GM12874 (cell line): ENCODE measurements around the gene HOXB1.

Source experiments
- TF ChIP-seq, protein P1 (sequence below): IDR thresholded peaks from 2 replicates; pipeline ENCODE4 v1.5.1; 2011; ENCODE audit warnings: low read depth, mild to moderate bottlenecking, control low read depth, low read length, moderate library complexity; ENCODE audit not compliant: insufficient read depth

Gene HOXB1

DNA sequence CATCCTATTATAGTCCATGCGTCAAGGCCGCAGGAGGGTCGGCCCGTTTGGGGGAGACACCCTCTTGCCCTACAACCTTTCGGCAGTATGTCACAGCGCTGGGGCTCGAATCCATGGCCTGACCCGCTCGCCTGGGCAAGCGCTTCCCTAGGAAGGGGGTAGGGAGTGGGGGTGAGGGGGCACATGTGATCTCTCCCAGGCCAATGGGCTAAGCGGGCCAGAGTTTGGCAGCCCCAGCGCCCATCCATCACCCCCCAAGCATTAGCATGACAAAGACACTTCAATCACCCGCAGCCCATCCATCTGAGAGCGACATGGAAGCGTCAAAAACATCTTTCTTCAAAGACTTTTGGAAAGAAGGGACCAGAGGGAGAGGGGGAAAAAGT is at the start of gene HOXB1:
TSS of gene HOXB1 (minus strand) at position 125 of the 386 bp plus-strand sequence. CDS start at position 18, 107 bp downstream.
- TF ChIP-seq, protein P1, sequence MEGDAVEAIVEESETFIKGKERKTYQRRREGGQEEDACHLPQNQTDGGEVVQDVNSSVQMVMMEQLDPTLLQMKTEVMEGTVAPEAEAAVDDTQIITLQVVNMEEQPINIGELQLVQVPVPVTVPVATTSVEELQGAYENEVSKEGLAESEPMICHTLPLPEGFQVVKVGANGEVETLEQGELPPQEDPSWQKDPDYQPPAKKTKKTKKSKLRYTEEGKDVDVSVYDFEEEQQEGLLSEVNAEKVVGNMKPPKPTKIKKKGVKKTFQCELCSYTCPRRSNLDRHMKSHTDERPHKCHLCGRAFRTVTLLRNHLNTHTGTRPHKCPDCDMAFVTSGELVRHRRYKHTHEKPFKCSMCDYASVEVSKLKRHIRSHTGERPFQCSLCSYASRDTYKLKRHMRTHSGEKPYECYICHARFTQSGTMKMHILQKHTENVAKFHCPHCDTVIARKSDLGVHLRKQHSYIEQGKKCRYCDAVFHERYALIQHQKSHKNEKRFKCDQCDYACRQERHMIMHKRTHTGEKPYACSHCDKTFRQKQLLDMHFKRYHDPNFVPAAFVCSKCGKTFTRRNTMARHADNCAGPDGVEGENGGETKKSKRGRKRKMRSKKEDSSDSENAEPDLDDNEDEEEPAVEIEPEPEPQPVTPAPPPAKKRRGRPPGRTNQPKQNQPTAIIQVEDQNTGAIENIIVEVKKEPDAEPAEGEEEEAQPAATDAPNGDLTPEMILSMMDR, result no peak

DNA sequence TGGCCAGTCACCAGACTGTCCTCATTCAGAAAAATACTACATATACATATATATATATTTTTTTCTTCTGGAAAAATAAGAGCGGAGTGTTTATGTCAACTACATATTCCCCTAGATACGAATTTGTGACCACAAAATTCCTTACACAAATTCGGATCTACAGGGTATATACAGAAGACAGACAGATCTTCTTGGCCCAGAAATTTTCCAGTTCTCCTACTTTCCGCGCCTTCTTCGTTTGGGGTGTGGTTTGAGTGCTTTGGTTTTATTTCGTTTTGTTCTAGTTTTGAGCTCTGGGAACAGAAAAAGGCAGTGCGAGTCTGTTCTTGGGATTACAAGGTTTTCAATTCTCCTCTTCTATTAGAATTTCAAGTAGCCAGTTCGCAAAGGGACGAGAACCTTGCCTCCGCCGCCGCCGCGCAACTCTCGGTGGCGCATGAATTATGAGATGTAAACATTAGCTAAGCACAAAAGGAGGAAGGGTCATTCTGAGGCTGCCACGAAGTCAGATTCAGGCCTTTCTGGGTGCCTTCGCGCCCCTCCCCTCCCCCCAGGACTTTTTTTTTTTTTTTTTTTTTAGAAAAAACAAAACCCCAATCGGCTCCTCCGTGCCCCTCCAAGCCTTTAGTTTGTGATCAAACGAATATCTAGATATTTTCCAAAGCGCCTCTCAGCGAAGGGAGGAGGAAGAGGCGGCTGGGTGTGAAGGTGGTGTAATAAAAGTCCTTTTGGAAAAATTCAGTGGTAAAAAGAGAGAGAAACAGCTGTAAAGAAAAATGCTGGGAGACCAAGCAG is 49.1 kb upstream of the HOXB1 start:
- TF ChIP-seq, protein P1, result no peak

DNA sequence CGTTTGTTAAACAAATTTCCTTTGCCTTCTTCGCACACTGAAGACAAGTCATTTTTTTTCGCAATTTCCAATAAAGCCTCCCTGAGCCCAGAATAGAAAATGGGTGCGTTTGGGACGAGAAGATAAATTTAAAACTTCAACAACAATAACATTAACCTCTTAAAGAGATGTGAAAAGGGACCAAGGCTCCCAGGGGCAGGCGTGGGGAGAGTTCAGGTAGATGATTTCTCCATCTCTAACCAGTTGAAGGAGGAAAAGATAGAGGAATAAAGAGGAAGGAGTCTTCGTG is 48.6 kb upstream of the HOXB1 start:
- TF ChIP-seq, protein P1, result no peak

DNA sequence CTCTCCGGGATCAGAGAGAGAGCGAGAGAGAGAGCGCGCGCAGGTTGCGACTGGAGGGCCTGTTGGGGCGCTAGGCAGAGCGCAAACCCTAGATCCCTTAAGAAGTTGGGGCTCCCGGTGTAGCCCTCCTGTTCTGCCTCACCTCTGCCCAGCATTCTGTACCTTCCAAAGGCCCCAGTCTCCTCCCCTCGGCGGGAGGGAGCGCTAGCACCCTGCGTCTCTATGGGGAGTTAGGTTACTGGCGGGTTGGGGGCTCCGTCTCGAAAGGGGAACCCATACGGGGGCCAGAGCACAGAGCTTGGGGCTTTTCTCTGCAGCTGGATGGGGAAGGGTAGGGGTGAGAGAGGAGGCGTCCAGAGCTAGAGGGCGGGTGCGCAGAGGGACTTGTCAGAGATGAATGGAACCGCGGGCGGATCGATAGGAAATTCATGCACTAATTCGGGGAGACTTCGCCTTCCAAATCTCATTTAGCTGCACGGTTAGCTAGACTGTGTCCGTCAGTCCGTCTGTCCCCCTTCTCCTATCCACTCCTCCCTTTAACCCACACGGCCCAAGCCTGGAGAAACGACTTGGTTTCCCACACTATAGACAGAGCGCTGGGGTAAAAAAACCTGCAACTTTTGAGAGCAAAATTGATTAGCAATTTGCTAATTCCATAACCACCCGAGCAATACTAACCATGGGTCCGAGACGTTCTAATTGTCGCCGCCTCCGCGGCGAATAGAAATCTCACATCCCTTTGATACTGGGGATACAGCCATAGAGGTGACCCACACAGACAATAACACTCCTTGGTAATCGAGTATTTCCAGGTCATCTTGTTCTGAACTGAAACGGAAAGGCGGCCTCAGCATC is 48.0 kb upstream of the HOXB1 start:
- TF ChIP-seq, protein P1, result no peak

DNA sequence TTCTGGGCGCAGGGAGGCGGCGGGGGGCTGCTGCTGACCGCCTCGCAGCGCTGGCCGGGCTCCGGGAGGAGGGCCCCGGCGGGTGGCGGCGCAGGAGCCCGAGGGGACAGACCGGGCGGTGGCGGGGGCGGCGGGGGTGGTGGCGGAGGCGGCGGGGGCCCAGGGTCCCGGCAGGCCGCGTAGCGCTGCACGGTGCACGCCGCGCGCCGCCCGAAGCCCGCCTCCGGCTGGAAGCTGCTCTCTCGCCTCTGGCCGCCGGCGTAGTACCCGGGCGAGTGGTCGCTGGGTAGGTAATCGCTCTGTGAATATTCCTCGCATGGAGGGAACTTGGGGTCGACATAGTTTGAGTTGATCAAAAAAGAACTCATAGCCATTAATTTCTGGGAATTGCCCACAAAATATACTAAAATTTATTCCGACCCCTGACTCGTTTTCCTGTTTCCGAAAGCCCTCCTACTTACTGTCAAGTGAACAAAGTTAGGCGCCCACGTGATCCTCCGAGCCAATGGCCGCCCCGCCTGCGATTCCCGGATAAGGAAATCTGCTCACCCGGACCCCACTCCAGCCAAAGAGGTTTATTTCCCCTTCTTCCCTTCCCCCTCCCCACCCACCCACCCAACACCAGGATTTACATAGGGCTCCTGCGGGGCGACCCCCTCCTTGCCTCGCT is 47.3 kb upstream of the HOXB1 start, which contains the start of gene HOXB4:
TSS of gene HOXB4 (minus strand) at position 405 of the 670 bp plus-strand sequence. CDS start at position 374, 31 bp downstream.
- TF ChIP-seq, protein P1, result no peak

DNA sequence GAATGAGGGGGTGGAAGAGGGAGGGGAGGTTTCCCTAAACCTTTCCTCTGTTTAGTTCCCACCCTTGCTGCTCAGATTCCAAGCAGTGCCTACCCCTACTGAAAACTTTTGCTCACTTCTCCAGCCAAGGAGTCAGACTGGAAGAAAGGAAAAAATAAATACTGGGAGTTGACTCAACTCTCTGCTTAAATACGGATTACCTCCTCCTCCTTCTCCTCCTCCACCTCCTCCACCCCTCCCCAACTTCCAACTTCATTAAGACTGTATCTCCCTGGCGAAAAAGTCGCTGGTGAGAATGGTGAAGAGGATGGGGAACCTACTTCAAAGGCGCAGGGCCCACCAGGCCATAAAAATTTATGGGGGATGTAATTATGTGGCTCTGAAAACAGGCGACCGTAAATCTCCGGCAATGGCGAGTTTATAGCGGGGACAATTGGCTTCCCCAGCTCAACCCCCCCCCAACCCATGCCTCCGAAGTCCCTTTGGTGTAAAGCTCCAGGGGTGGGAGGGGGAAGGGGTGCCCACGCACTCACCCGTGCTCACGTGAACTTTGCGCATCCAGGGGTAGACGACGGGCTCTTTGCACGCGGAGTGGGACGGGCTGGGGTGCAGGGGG is 46.6 kb upstream of the HOXB1 start:
- TF ChIP-seq, protein P1, result no peak
